Kidney (tissue), 14 donors: Measurements from ENCODE around the gene PWWP2B. TPM values are rescaled to one million over a fixed set of nuclear protein-coding genes. Genes with fewer than 3 reads are reported as not detected.

ENCODE experiments used
- DNase-seq, 5 donors: peaks; one replicate each; pipeline ENCODE4 v3.0.0-alpha.2; 2013 to 2020
- FAIRE-seq: peaks from 2 replicates; lab custom pipeline; 2012; peaks lifted over from hg19 to GRCh38; lab: Jason Lieb, UNC
- H3K27ac ChIP-seq, 2 donors: one replicate each; pipeline ENCODE4 v1.7.0; 2013; ENCODE audit warnings: low read depth in 2 of 2, low read length in 2 of 2, inconsistent platforms in 1 of 2
- H3K27me3 ChIP-seq: one replicate; pipeline ENCODE4 v1.7.1; 2013; ENCODE audit warnings: low read length, inconsistent platforms; ENCODE audit not compliant: control insufficient read depth, insufficient read depth
- H3K36me3 ChIP-seq, 3 donors: one replicate each; pipeline versions ENCODE4 v1.7.0 to v1.7.1; 2013; ENCODE audit warnings: low read length in 3 of 3, control low read depth in 1 of 3, inconsistent platforms in 1 of 3; ENCODE audit not compliant: insufficient read depth in 3 of 3, control insufficient read depth in 2 of 3
- H3K4me1 ChIP-seq, 3 donors: one replicate each; pipeline versions ENCODE4 v1.7.0 to v1.7.1; 2013; ENCODE audit warnings: low read length in 3 of 3, inconsistent platforms in 1 of 3, low read depth in 1 of 3; ENCODE audit not compliant: control insufficient read depth in 2 of 3, insufficient read depth in 2 of 3
- H3K4me3 ChIP-seq, 3 donors: one replicate each; pipeline versions ENCODE4 v1.7.0 to v1.8.1; 2013; ENCODE audit warnings: low read length in 3 of 3, control low read depth in 1 of 3, inconsistent platforms in 1 of 3
- H3K9ac ChIP-seq, 3 donors: one replicate each; pipeline versions ENCODE4 v1.7.0 to v1.7.1; 2013; ENCODE audit warnings: low read length in 3 of 3, control low read depth in 1 of 3, inconsistent platforms in 1 of 3
- H3K9me3 ChIP-seq, 3 donors: one replicate each; pipeline versions ENCODE4 v1.7.0 to v1.7.1; 2013; ENCODE audit warnings: low read length in 3 of 3, control low read depth in 1 of 3, inconsistent platforms in 1 of 3; ENCODE audit not compliant: control insufficient read depth in 2 of 3, insufficient read depth in 1 of 3
- CTCF ChIP-seq: IDR thresholded peaks from 3 replicates; pipeline ENCODE4 v1.5.1; 2012; ENCODE audit warnings: mild to moderate bottlenecking, moderate library complexity, borderline replicate concordance; ENCODE audit not compliant: insufficient read depth; ENCODE audit errors: extremely low read depth
- intact Hi-C: fragments of 100-400 bp; cut with DNase I; formaldehyde crosslinking; loops from one replicate; pipeline ENCODE4 v1.11.1; 2022
- polyA plus RNA-seq: library from polyadenylated mRNA; stranded (reverse); fragments of 350-450 nt; fragmentation: Illumina TruSeq; extraction: RNeasy Lipid Tissue Mini Kit (QIAGEN cat#74804); gene quantifications from one replicate; pipeline ENCODE4 v1.2.3, GENCODE V29; 2014; ENCODE audit warnings: low read depth, low replicate concordance; ENCODE audit not compliant: insufficient read depth
- total RNA-seq: library from RNA; stranded (reverse); fragmentation: NEBNext Ultra II Directional; extraction: Animal tissue kit (Norgen Biotek cat#: 25700); gene quantifications from one replicate; pipeline ENCODE4 v1.2.1, GENCODE V29; 2021
- donor health status: control.
- donor health status: control.
- donor health status: control.
- donor health status: control.
- donor health status: control.
- donor health status: DM: yes; HTN: yes; CAD: no.
- donor health status: Normal renal cell carcinoma (clear cell type).

PWWP2B gene
- total and polyA plus RNA-seq, 2 donors from 2014 or later: 12.9 to 24.3 TPM

GRCh38 chr10:132417257-132417910 lies 20.4 kb downstream of the PWWP2B start:
- FAIRE-seq (no peak), DNase-seq (peak in 1 of 5 donors; percentile 77)
- Histone ChIP-seq H3K36me3 (peaks cover 0 to 6% (median 2%) of the 10 kb centered on the region in 3 donors), H3K4me1 (peaks cover 5 to 63% (median 24%) of the 10 kb centered on the region in 3 donors), H3K27ac (peak overlapping the region; percentile 4 to 82), H3K4me3 (no peak overlapping the region), H3K9ac (no peak overlapping the region), H3K9me3 (peaks cover 0 to 5% (median 0%) of the 10 kb centered on the region in 3 donors), H3K27me3 (no peaks in the 10 kb centered on the region)
- TF ChIP-seq CTCF: no peak
- intact Hi-C loops: no loop called here

GRCh38 chr10:132417957-132418441 lies 21.0 kb downstream of the PWWP2B start:
- FAIRE-seq (no peak), DNase-seq (peak in 1 of 5 donors; percentile 83)
- peaks cover 0 to 5% (median 0%) of the 10 kb centered on the region in 3 donors for H3K9me3 ChIP-seq
- peaks cover 6 to 61% (median 18%) of the 10 kb centered on the region in 3 donors for H3K4me1 ChIP-seq
- no peak overlapping the region for H3K9ac ChIP-seq
- peaks cover 0 to 6% (median 2%) of the 10 kb centered on the region in 3 donors for H3K36me3 ChIP-seq
- no peak overlapping the region for H3K4me3 ChIP-seq
- intact Hi-C loops: no loop called here
- no peak for TF ChIP-seq CTCF
- peak overlapping the region; percentile 58 to 82 for H3K27ac ChIP-seq
- no peaks in the 10 kb centered on the region for H3K27me3 ChIP-seq

- Histone ChIP-seq H3K9ac (no peak overlapping the region), H3K9me3 (peaks cover 0 to 7% (median 0%) of the 10 kb centered on the region in 3 donors), H3K4me3 (no peak overlapping the region), H3K36me3 (peaks cover 0 to 8% (median 2%) of the 10 kb centered on the region in 3 donors), H3K27me3 (no peaks in the 10 kb centered on the region), H3K4me1 (peaks cover 8 to 62% (median 18%) of the 10 kb centered on the region in 3 donors), H3K27ac (peak overlapping the region; percentile 58 to 82)
- no peak for TF ChIP-seq CTCF
- FAIRE-seq (no peak), DNase-seq (peak; percentile 76 to 94 (median 81))
- intact Hi-C loops: no loop called here
Observed at GRCh38 chr10:132418527-132419416, 21.8 kb downstream of the PWWP2B start.
